Measurements from ENCODE around the gene REXO1.
A peak's percentile ranks its signal among the peaks of the same experiment; 100 is the strongest.

Gene REXO1

DNA sequence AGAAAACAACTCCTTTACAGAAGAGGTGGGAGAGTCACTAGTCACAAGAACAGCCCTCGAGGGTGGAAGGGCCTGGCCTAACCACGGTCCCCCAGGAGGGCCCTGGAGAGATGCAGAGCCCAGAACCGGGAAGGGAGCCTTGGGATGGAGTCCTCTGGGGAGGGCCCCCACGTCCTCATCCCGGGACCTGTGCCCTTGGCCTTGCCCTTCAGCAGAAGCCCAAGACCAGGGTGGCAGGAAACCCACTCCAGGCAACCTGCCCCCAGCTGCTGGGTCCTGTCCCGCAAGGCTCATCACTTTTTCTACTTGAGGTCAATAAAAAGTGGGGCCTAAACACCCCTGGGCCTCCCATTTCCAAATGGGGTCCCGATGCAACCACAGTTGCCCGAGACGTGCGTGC is 33.9 kb downstream of the REXO1 start:
- H2BK15ac ChIP-seq (ENCODE audit: low read depth, poor library complexity, severe bottlenecking) = no peak overlapping the region
- H4K8ac ChIP-seq (ENCODE audit: low read length) = no peak overlapping the region
- H2AFZ ChIP-seq (ENCODE audit: low read depth, low read length) = no peak overlapping the region
- no peak overlapping the region for H3K18ac ChIP-seq (ENCODE audit: low read depth in 1 of 2, low read length in 2 of 2)
- 94% methylated on average over 10 of the region's 10 CpGs for WGBS
- no peak overlapping the region for H3K27ac ChIP-seq (ENCODE audit: low read length, poor library complexity, severe bottlenecking)
- no peak overlapping the region for H3K4ac ChIP-seq (ENCODE audit: low read depth in 1 of 2, low read length in 2 of 2)
- no peak overlapping the region for H3K23ac ChIP-seq (ENCODE audit: low read length in 2 of 2)
- no peak overlapping the region for H3K14ac ChIP-seq (ENCODE audit: low read length in 2 of 2)
- no peak for DNase-seq
- no peaks in the 10 kb centered on the region for H3K27me3 ChIP-seq (ENCODE audit: control insufficient read depth in 1 of 2, insufficient read depth in 1 of 2, low read length in 2 of 2)
- H3K4me2 ChIP-seq (ENCODE audit: low read length, poor library complexity, severe bottlenecking) = no peak overlapping the region
- H2BK120ac ChIP-seq (ENCODE audit: low read depth, low read length) = no peak overlapping the region
- H3K79me1 ChIP-seq (replicated peaks; ENCODE audit: low read length, poor library complexity, severe bottlenecking) = peaks cover 24% of the 10 kb centered on the region
- H4K91ac ChIP-seq (ENCODE audit: low read length) = no peak overlapping the region
- no peak overlapping the region for H2BK12ac ChIP-seq (ENCODE audit: low read length in 2 of 2)
- H3K36me3 ChIP-seq (ENCODE audit: control insufficient read depth in 1 of 2, insufficient read depth in 2 of 2, low read depth in 1 of 2, low read length in 2 of 2) = peaks cover 33 to 52% of the 10 kb centered on the region in 2 experiments
- H2AK5ac ChIP-seq (ENCODE audit: low read length, severe bottlenecking) = no peak overlapping the region
- H3K4me3 ChIP-seq (ENCODE audit: insufficient read depth in 1 of 2, low read depth in 1 of 2, low read length in 2 of 2) = no peak overlapping the region
- no peaks in the 10 kb centered on the region for H3K9me3 ChIP-seq (ENCODE audit: control insufficient read depth, low read length)
- H3K4me1 ChIP-seq (ENCODE audit: control insufficient read depth, insufficient read depth, low read depth, low read length) = peaks cover 20% of the 10 kb centered on the region
- H2BK5ac ChIP-seq (ENCODE audit: low read depth, low read length, poor library complexity, severe bottlenecking) = no peak overlapping the region
- H3K9ac ChIP-seq (ENCODE audit: low read length) = no peak overlapping the region

DNA sequence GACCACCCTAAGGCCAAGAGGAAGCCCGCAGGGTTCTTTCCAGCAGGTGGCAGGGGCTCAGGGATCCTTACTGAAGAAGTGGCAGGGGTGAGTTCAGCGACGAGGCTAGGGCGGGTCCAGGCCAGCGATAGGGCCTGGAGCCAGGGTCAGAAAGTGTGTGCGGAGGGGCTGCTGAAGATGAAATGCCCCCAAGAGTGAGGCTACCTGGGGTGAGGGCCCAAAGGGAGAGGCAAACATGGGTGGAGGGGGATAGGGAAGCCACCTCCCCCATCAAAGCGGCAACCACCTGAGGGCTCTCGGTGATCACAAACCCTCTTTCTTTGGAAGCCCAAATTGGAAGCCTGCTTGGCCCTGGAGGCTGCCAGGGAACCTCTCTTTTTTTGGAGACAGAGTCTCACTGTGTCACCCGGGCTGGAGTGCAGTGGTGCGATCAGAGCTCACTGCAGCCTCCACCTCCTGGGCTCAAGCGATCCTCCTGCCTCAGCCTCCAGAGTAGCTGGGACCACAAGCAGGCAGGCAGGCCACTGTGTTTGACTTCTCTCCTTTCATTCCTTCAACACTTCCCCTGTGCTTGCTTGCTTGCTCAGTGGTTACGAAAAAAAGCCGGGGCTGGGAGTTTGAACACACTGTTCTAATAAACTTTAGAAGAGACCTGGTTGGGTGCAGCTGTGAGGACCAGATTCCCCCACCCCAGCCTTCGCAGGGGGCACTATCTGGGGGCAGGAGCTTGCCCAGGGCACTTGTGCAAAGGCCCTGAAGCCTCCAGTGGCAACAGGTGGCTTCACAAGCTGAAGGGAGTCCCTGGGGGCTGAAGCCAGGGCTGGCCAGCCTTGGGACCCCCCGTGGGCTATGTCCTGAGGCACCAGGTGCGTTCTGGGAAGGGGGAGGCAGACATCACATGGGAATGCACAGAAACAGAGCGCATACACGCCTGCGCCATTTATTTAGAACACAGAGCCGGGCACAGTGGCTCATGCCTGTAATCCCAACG is 34.8 kb downstream of the REXO1 start:
- Histone ChIP-seq H3K4me2 (ENCODE audit: low read length, poor library complexity, severe bottlenecking) (peak overlapping the region; percentile 96), H3K9ac (ENCODE audit: low read length) (peak overlapping the region; percentile 77), H3K14ac (ENCODE audit: low read length in 2 of 2) (peak overlapping the region in 1 of 2 experiments; percentile 95), H3K23ac (ENCODE audit: low read length in 2 of 2) (no peak overlapping the region), H2BK15ac (ENCODE audit: low read depth, poor library complexity, severe bottlenecking) (no peak overlapping the region), H4K8ac (ENCODE audit: low read length) (no peak overlapping the region), H4K91ac (ENCODE audit: low read length) (peak overlapping the region; percentile 18), H3K36me3 (ENCODE audit: control insufficient read depth in 1 of 2, insufficient read depth in 2 of 2, low read depth in 1 of 2, low read length in 2 of 2) (peaks cover 29 to 43% of the 10 kb centered on the region in 2 experiments), H2AK5ac (ENCODE audit: low read length, severe bottlenecking) (peak overlapping the region; percentile 36), H3K27me3 (ENCODE audit: control insufficient read depth in 1 of 2, insufficient read depth in 1 of 2, low read length in 2 of 2) (no peaks in the 10 kb centered on the region), H2BK120ac (ENCODE audit: low read depth, low read length) (no peak overlapping the region), H3K79me1 (replicated peaks; ENCODE audit: low read length, poor library complexity, severe bottlenecking) (peaks cover 18% of the 10 kb centered on the region), H2BK5ac (ENCODE audit: low read depth, low read length, poor library complexity, severe bottlenecking) (no peak overlapping the region), H3K27ac (ENCODE audit: low read length, poor library complexity, severe bottlenecking) (no peak overlapping the region), H3K4me1 (ENCODE audit: control insufficient read depth, insufficient read depth, low read depth, low read length) (peaks cover 20% of the 10 kb centered on the region), H2AFZ (ENCODE audit: low read depth, low read length) (peak overlapping the region; percentile 85), H3K9me3 (ENCODE audit: control insufficient read depth, low read length) (no peaks in the 10 kb centered on the region), H3K18ac (ENCODE audit: low read depth in 1 of 2, low read length in 2 of 2) (peak overlapping the region in 1 of 2 experiments; percentile 75), H3K4ac (ENCODE audit: low read depth in 1 of 2, low read length in 2 of 2) (peak overlapping the region; percentile 22 to 80), H3K4me3 (ENCODE audit: insufficient read depth in 1 of 2, low read depth in 1 of 2, low read length in 2 of 2) (peak overlapping the region; percentile 67 to 83), H2BK12ac (ENCODE audit: low read length in 2 of 2) (no peak overlapping the region)
- 69% methylated on average over 21 of the region's 21 CpGs for WGBS
- DNase-seq = no peak

DNA sequence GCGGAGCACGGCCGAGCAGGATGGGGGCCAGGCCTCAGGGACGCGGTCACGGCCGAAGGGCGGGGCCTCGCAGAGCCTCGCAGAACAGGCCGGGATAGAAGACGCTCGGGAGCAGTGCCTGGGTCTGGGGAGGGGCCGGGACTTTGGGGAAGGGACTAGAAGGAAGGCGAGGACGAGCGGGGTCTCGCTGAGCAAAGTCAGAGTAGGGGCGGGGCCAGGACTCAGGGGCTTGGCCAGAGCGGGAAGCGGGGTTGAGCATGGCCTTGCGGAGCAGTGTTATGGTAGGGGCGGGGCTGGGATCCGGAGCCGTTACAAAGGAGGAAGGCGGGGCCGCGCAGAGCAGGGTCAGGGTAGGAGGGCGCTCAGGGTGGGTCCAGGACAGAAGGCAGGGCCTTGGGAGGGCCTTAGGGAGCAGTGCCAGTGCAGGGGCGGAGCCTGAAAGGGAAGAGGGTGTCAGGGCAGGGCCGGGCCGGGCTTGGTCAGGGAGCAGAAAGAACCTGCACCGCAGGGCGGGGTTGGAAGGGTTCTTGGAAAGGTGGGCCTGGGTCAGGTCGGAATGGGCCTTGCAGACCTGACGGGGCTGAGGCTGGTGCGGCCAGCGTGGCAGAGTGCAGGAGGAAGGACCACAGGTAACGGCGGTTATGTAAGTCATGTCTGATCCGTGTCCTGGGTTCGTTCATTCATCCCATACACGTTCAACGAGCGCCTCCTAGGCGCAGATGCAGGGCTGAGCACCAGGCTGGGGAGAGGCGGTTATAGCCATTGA is 35.7 kb downstream of the REXO1 start:
- peak overlapping the region; percentile 66 for H4K8ac ChIP-seq (ENCODE audit: low read length)
- peak overlapping the region; percentile 58 to 75 for H3K18ac ChIP-seq (ENCODE audit: low read depth in 1 of 2, low read length in 2 of 2)
- H3K79me1 ChIP-seq (replicated peaks; ENCODE audit: low read length, poor library complexity, severe bottlenecking) = peaks cover 11% of the 10 kb centered on the region
- H2AFZ ChIP-seq (ENCODE audit: low read depth, low read length) = peak overlapping the region; percentile 85
- H3K14ac ChIP-seq (ENCODE audit: low read length in 2 of 2) = peak overlapping the region in 1 of 2 experiments; percentile 95
- H2BK12ac ChIP-seq (ENCODE audit: low read length in 2 of 2) = peak overlapping the region in 1 of 2 experiments; percentile 59
- peak overlapping the region; percentile 96 for H3K4me2 ChIP-seq (ENCODE audit: low read length, poor library complexity, severe bottlenecking)
- H2BK15ac ChIP-seq (ENCODE audit: low read depth, poor library complexity, severe bottlenecking) = no peak overlapping the region
- H4K91ac ChIP-seq (ENCODE audit: low read length) = peak overlapping the region; percentile 52
- under 1% methylated on average over 47 of the region's 47 CpGs for WGBS
- peaks cover 22% of the 10 kb centered on the region for H3K4me1 ChIP-seq (ENCODE audit: control insufficient read depth, insufficient read depth, low read depth, low read length)
- peak overlapping the region; percentile 61 for H3K27ac ChIP-seq (ENCODE audit: low read length, poor library complexity, severe bottlenecking)
- H3K23ac ChIP-seq (ENCODE audit: low read length in 2 of 2) = no peak overlapping the region
- no peak overlapping the region for H2BK5ac ChIP-seq (ENCODE audit: low read depth, low read length, poor library complexity, severe bottlenecking)
- H2AK5ac ChIP-seq (ENCODE audit: low read length, severe bottlenecking) = peak overlapping the region; percentile 36
- H3K9me3 ChIP-seq (ENCODE audit: control insufficient read depth, low read length) = no peaks in the 10 kb centered on the region
- peak; percentile 95 for DNase-seq
- peak overlapping the region; percentile 77 for H3K9ac ChIP-seq (ENCODE audit: low read length)
- peaks cover 0 to 4% of the 10 kb centered on the region in 2 experiments for H3K27me3 ChIP-seq (ENCODE audit: control insufficient read depth in 1 of 2, insufficient read depth in 1 of 2, low read length in 2 of 2)
- no peak overlapping the region for H2BK120ac ChIP-seq (ENCODE audit: low read depth, low read length)
- peak overlapping the region; percentile 67 to 83 for H3K4me3 ChIP-seq (ENCODE audit: insufficient read depth in 1 of 2, low read depth in 1 of 2, low read length in 2 of 2)
- peaks cover 20 to 39% of the 10 kb centered on the region in 2 experiments for H3K36me3 ChIP-seq (ENCODE audit: control insufficient read depth in 1 of 2, insufficient read depth in 2 of 2, low read depth in 1 of 2, low read length in 2 of 2)
- peak overlapping the region; percentile 22 to 80 for H3K4ac ChIP-seq (ENCODE audit: low read depth in 1 of 2, low read length in 2 of 2)

All from mesenchymal stem cell (in vitro differentiated cells and primary cell).